ENCODE data around the gene HINT1.
"Not testable (repeated sequence)": the region's sequence is repeated elsewhere in the genome, so short reads cannot be mapped to it uniquely, and the experiment has no call there.

HINT1 gene

GRCh38 chr5:131165119-131165727 is at the start of gene HINT1:
TSS of gene HINT1 (minus strand) at chr5:131165256. CDS start at chr5:131165205, 51 bp downstream.
- peak; percentile 95 for DNase-seq (ENCODE audit: low spot score)

- DNase-seq (ENCODE audit: low spot score), result no peak
These were observed 49.7 kb upstream of the HINT1 start for GRCh38 chr5:131214609-131215227.

- no peak for DNase-seq (ENCODE audit: low spot score)
These were observed 47.5 kb upstream of the HINT1 start for GRCh38 chr5:131212471-131213021.

GRCh38 chr5:131211669-131212068 is 46.6 kb upstream of the HINT1 start:
- DNase-seq (ENCODE audit: low spot score), result no peak

GRCh38 chr5:131210151-131210510 is 45.1 kb upstream of the HINT1 start:
- DNase-seq (ENCODE audit: low spot score), result no peak

- DNase-seq (ENCODE audit: low spot score), result peak; percentile 75
These were observed 44.6 kb upstream of the HINT1 start for GRCh38 chr5:131209506-131210150.

- no peak for DNase-seq (ENCODE audit: low spot score)
These were observed 44.1 kb upstream of the HINT1 start for GRCh38 chr5:131209175-131209505.

GRCh38 chr5:131206772-131207171 is 41.7 kb upstream of the HINT1 start:
- DNase-seq (ENCODE audit: low spot score), result peak; percentile 35

- DNase-seq (ENCODE audit: low spot score), result no peak
These were observed 41.0 kb upstream of the HINT1 start for GRCh38 chr5:131206061-131206460.

GRCh38 chr5:131204964-131205363 is 39.9 kb upstream of the HINT1 start:
- no peak for DNase-seq (ENCODE audit: low spot score)

GRCh38 chr5:131200560-131200959 is 35.5 kb upstream of the HINT1 start:
- no peak for DNase-seq (ENCODE audit: low spot score)

- DNase-seq (ENCODE audit: low spot score), result no peak
These were observed 33.6 kb upstream of the HINT1 start for GRCh38 chr5:131198625-131199024.

- DNase-seq (ENCODE audit: low spot score), result no peak
These were observed 31.3 kb upstream of the HINT1 start for GRCh38 chr5:131196331-131196730.

GRCh38 chr5:131195696-131196095 is 30.6 kb upstream of the HINT1 start:
- no peak for DNase-seq (ENCODE audit: low spot score)

- DNase-seq (ENCODE audit: low spot score), result no peak
These were observed 29.7 kb upstream of the HINT1 start for GRCh38 chr5:131194725-131195124.

- not testable (repeated sequence) for DNase-seq (ENCODE audit: low spot score)
These were observed 28.8 kb upstream of the HINT1 start for GRCh38 chr5:131193897-131194296.

- DNase-seq (ENCODE audit: low spot score), result no peak
These were observed 28.1 kb upstream of the HINT1 start for GRCh38 chr5:131193106-131193505.

- DNase-seq (ENCODE audit: low spot score), result no peak
These were observed 21.7 kb upstream of the HINT1 start for GRCh38 chr5:131186561-131187256.

GRCh38 chr5:131185523-131186104 is 20.6 kb upstream of the HINT1 start:
- DNase-seq (ENCODE audit: low spot score), result no peak

- DNase-seq (ENCODE audit: low spot score), result no peak
These were observed 17.8 kb upstream of the HINT1 start for GRCh38 chr5:131182839-131183238.

- DNase-seq (ENCODE audit: low spot score), result no peak
These were observed 15.4 kb upstream of the HINT1 start for GRCh38 chr5:131180407-131180806.

GRCh38 chr5:131171276-131171810 is 6.3 kb upstream of the HINT1 start:
- peak; percentile 34 for DNase-seq (ENCODE audit: low spot score)
